ENCODE results near the gene KIF16B.
A peak's percentile ranks its signal among the peaks of the same experiment; 100 is the strongest.

The KIF16B gene

DNA sequence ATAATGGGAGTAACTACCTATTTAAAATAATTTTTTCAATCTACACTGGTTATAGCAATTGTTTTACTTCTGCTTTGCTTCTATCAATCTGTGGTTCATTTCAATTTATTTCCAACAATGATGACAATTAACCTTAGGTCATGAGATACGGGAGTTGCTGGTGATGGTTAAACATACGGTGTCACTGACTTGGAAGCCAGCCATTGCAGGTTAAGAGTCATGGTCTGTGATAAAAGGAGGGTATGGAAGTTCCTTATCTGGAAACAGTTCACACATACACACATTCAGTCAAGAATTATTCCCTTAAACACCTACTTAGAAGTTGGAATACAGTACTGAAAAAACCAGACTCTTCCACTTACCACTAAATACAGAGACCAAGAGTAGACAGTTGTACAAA is 180.0 kb downstream of the KIF16B start:
- no peak for DNase-seq (ENCODE audit: low read depth)

GRCh38 chr20:16392346-16392745 is 180.9 kb downstream of the KIF16B start:
- no peak for DNase-seq (ENCODE audit: low read depth)

- DNase-seq (ENCODE audit: low read depth), result no peak
Measured at GRCh38 chr20:16390991-16391390, 182.3 kb downstream of the KIF16B start.

DNA sequence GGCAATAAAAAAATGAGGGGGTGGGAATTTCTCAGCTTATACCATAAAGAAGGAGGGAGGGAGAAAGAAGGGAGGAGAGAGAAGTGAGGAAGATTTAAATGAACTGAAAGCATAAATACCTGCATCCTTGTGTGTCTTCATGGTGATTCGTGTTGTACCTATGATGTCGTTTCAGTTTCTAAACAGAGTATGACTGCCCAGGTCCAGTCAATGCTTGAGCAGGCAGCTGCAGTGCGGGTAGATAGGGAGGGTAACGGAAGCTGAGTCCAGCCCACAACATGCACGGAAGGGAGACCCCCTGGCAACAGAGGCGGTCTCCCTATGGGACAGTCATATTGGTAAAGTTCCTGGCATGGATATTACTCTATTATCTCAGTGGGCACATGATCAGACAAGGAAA is 184.5 kb downstream of the KIF16B start:
- no peak for DNase-seq (ENCODE audit: low read depth)

- no peak for DNase-seq (ENCODE audit: low read depth)
Measured at GRCh38 chr20:16387666-16388065, 185.6 kb downstream of the KIF16B start.

- no peak for DNase-seq (ENCODE audit: low read depth)
Measured at GRCh38 chr20:16385891-16386290, 187.4 kb downstream of the KIF16B start.

DNA sequence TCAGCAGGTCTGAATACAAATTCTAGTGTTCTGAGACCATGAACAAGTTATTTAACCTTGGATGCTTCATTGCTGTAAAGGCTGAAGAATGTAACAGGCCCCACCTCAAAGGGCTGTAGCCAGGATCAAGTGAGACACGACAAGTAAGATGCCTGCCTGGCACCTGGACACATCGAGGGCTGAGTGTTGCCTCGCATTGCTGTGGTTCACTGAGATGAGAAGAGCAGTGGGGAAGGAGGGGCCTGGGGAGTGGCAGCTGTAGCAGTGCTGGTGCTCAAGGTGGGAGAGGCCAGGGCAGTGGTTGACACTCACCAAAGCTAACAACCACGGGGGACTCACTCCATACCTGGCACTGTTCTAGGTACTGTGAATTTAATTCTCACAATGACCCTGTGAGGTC is 187.8 kb downstream of the KIF16B start:
- no peak for DNase-seq (ENCODE audit: low read depth)

DNA sequence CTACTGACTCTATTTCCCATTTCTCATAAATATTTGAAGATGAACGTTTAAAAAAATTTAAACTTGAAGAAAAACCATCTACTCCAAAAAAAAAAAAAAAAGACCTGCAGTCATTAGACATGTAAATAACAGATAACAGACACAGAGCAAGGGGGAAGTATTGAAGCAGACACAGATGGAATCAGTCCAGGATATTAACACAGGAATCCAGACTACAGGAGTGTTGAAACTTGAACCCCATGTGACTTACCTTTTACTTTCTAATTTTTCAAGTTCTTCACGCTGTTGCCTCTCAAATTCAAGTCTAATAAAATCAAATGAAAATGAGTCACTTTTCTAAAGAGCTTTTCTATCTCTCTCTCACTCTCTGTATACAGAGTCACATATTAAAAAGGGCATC is 191.8 kb downstream of the KIF16B start:
- no peak for DNase-seq (ENCODE audit: low read depth)

DNA sequence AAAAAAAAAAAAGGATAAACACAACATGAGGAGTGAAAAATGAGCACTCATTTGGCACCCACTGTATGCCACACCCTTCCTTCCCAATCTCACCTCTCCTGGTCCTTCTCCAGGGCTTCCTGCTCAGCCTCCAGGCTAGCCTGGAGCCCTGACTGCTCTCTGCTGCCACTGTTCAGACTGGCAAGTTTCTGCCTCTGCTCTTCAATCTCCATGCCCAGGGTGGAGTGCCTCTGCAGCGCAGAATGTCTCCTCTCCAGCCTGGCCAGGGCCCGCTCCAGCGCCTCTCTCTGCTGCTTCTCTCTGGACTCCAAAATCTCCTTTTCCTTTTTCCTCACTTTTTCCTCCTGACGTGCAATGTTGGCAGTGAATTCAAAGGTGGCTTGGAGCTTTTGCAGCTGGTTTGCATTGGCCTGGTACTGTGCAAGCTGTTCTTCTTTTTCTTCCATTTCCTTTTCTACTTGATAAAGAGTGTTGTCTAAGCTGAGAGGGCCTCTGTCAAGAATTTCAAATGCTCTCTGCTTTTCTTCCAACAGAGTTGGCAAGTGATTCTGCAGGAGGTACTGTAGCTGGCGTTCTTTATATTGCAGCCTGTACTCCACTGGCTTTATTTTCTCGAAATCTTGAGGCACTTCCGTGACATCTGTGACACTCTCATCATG is 194.4 kb downstream of the KIF16B start:
- DNase-seq (ENCODE audit: low read depth), result no peak

GRCh38 chr20:16378122-16378521 is 195.1 kb downstream of the KIF16B start:
- DNase-seq (ENCODE audit: low read depth), result no peak

DNA sequence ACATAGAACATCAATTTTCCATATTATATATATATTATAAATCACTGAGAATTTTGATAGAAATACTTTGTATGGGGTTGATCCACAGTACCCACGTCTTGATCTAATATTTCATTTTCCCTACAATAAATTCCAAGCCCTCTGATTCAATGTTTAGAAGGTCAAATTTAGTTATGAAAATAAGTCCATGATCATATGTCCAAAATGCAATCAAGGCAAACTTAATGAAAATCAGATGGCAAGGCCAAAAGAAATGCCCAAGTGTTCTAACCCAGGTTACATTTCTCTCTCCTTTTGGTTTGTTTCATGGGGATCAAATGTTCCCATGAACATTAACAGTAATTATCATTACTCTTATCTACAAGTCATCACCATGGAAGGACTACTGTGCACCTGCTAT is 203.8 kb downstream of the KIF16B start:
- DNase-seq (ENCODE audit: low read depth), result no peak

DNA sequence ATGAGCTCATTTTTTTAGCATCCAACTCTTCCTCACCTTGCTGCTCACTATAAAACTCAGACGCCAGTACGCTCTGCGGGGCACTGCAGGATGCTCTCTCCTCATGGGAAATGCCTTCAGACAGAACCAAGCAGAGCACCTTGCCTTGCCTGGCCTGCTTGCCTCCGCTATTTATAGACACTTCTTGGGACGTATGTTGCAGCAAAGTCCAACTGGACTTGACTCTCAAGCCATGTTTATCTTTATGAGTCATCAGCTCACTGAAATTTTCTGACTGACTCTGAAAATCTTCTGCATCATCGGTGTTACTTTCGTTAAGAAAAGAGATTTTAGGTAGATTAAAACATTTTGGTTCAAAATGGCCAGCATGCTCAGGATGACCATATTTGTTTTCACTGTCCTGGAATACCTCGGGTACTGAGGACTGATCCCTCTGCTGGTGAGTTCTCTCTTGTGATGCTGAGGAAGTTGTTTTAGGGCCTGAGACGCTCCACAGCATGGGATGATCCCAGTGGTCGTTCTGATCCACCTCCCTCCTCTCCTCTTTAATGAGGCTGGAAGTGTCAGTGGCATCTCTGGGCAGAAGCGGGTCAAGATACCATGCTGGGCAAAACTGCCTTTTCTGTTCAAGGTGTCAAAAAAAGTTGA is 204.5 kb downstream of the KIF16B start:
- DNase-seq (ENCODE audit: low read depth), result peak; percentile 61

DNA sequence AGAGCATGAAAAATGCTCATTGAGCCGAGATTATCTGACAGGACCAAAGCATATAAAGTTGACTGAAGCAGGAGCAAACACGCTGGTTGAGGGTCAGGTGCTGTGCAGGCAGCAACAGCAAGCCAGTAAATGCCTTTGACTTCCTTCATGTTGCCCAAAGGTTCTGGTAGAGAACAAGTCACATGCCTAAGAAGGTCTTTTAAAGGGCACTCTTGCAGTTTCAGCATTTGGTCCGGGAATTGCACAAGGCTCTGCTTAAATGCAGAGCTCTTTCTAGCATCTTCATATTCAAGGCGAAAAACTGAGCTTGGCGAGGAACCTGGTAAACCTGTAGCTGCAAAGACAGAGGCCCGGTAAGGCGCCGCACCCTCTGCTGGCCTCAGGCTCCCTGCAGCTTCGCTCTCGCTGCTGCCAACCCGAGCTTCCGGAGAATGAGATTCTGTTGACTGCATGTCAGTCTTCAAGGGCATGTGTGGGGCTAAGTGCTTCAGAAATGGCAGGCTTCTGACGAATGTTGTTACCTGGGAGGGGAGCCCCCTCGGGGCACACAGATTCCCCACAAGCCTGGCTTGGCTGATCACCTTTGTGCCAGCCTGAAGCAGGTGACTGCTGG is 205.2 kb downstream of the KIF16B start:
- DNase-seq (ENCODE audit: low read depth), result no peak

DNA sequence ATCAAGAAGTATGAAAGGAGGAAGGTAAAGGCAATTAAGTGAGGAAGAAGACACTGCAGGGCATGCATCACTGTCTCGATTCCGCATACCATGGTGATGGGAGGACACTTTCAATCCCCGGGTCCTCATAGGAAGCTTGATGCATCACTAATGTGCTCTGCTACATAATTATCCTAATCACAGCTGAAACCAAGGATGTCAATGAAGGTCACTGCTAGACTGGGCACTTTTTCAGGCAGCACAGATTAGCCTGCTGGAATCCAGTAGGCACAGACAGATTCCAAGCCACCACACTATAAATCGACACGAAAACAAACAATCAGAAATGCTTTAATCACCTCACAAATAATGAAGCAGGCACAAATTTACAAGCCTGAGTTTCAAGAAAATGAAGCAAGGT is 206.7 kb downstream of the KIF16B start:
- no peak for DNase-seq (ENCODE audit: low read depth)

GRCh38 chr20:16364320-16364687 is 208.9 kb downstream of the KIF16B start:
- DNase-seq (ENCODE audit: low read depth), result no peak

DNA sequence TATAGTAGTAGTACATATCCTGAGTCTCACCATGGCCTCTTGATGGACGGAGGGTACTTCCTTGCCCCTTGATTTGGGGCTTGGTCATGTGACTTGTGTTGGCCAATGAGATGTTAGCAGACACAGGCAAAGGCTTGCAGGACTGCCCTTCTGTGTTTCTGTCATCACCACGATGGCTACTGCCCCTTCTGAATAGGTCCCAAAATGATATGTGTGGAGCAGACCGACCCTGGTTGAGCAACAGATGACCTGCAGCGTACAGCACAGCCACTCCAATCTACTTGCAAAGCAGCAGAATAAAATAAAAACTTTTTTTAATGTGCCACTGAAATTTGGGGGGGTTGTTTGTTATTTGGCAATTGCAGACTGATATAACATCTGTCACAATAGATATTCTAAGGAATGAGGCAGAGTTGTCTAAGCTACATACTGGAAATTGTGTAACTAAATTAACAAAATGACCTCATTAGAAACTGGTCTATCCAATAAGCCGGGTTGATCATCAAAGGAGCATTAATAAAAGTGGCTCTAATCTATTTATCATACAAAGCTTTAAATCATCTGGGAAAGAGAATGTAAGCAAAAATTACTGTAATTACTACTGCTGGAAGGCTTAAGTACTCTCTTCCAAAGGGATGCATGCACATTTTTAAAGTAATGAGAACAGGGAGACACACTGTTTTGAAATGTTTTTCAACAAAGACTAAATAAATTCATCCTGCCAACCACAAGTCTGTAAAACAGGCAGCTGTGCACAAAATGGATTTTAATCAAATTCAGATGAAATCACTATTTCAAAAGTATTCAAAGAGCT is 209.5 kb downstream of the KIF16B start:
- no peak for DNase-seq (ENCODE audit: low read depth)

- DNase-seq (ENCODE audit: low read depth), result no peak
Measured at GRCh38 chr20:16362642-16363041, 210.6 kb downstream of the KIF16B start.

DNA sequence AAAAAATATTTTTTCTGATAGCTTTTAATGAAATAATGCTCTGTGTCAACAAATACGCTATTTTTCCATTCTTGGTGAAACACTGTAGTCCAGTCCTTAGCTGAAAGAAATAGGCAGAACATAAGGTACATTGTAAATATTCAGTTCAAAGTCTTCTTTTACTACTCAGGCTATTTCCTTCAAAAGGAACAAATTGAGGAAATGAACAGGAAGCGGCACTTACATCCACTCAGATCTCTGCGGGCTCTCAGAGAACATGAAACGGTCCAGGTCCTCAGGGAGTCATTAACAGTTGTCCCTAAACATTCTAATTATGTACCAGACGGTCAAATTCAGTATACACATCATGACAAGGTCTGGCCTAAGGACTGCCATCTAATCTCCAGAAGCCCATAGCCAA is 212.6 kb downstream of the KIF16B start:
- no peak for DNase-seq (ENCODE audit: low read depth)

GRCh38 chr20:16353417-16353781 is 219.8 kb downstream of the KIF16B start:
- DNase-seq (ENCODE audit: low read depth), result no peak

GRCh38 chr20:16352751-16353416 is 220.4 kb downstream of the KIF16B start:
- DNase-seq (ENCODE audit: low read depth), result no peak

DNA sequence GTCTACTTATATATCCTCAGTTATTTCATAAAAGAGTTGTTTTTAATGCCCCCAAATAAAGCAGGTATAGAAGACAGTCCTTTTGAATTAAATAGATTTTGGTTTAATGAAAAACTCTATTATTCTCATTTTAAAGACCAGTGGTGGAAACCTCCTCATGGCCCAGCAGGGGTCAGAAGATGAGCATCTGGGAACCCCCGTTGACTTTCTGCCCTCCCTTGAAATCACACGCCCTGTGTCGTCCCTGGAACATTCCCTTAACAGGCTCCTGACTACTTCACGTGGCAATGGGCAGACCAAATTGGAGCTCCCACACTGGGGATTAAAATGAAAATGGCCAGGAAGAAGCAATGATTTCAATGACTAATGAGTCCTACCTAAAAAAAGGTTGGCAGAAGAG is 220.9 kb downstream of the KIF16B start:
- no peak for DNase-seq (ENCODE audit: low read depth)

- DNase-seq (ENCODE audit: low read depth), result no peak
Measured at GRCh38 chr20:16351415-16351814, 221.8 kb downstream of the KIF16B start.

Data from EH (cell line).